Measurements from ENCODE around the gene CDHR4. TPM values are rescaled to one million over a fixed set of nuclear protein-coding genes. Genes with fewer than 3 reads are reported as not detected.
A peak's percentile ranks its signal among the peaks of the same experiment; 100 is the strongest.

Gene CDHR4
- total RNA-seq, 3 donors from 2014 or later = not detected

DNA sequence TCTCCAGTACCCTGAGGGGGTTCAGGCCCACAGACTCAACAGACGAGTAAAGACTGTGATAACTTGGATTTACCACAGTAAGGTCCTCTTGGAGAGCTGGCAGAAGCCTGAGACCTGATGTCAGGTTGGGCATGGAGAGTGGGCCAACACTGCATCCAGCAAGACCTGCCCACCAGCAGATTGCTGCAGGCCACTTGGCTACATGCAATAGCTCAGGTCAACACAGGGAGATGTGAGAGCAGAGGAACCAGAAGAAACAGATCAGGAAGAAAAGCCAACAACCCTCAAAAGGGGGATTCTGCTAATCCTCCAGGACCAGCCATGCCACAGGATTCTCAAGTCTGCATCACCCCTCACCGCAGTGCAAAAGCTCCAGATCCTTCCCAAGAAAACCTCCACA lies 11.6 kb downstream of the CDHR4 start:
- peaks cover 0 to 6% of the 10 kb centered on the region in 2 donors for H3K4me1 ChIP-seq
- peak overlapping the region; percentile 97 to 99 for H3K27ac ChIP-seq
- no peaks in the 10 kb centered on the region for H3K36me3 ChIP-seq
- no peaks in the 10 kb centered on the region for H3K27me3 ChIP-seq
- TF ChIP-seq, protein P1, sequence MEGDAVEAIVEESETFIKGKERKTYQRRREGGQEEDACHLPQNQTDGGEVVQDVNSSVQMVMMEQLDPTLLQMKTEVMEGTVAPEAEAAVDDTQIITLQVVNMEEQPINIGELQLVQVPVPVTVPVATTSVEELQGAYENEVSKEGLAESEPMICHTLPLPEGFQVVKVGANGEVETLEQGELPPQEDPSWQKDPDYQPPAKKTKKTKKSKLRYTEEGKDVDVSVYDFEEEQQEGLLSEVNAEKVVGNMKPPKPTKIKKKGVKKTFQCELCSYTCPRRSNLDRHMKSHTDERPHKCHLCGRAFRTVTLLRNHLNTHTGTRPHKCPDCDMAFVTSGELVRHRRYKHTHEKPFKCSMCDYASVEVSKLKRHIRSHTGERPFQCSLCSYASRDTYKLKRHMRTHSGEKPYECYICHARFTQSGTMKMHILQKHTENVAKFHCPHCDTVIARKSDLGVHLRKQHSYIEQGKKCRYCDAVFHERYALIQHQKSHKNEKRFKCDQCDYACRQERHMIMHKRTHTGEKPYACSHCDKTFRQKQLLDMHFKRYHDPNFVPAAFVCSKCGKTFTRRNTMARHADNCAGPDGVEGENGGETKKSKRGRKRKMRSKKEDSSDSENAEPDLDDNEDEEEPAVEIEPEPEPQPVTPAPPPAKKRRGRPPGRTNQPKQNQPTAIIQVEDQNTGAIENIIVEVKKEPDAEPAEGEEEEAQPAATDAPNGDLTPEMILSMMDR (IDR thresholded peaks at IDR 0.05) = no peak
- TF ChIP-seq POLR2AphosphoS5 (IDR thresholded peaks at IDR 0.05) (no peak), POLR2A (IDR thresholded peaks at IDR 0.05) (no peak)
- DNase-seq (ENCODE audit: low spot score in 2 of 2) = no peak
- H3K4me3 ChIP-seq = no peak overlapping the region
- intact Hi-C loops (cut with DNase I; ENCODE audit: low total_unique reads) = no loop called here
- H3K9me3 ChIP-seq = no peaks in the 10 kb centered on the region

DNA sequence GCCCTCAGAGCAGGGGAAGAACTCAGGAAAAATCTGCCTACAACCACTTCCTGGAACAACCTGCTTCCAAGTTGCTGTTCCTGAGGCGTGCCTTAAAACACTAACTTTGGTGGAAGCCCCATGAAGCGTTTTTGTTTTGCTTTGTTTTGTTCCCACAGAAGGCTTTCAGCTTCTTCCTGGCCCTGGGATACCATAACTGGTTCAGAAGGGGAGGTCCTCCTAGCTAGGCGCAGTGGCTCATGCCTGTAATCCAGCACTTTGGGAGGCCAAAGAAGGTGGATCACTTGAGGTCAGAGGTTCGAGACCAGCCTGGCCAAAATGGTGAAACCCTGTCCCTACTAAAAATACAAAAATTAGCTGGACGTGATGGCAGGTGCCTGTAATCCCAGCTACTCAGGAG lies 12.1 kb downstream of the CDHR4 start:
- H3K4me1 ChIP-seq = peaks cover 0 to 6% of the 10 kb centered on the region in 2 donors
- H3K4me3 ChIP-seq = no peak overlapping the region
- intact Hi-C loops (cut with DNase I; ENCODE audit: low total_unique reads) = no loop called here
- H3K27ac ChIP-seq = peak overlapping the region; percentile 97 to 99
- H3K9me3 ChIP-seq = no peaks in the 10 kb centered on the region
- no peak for DNase-seq (ENCODE audit: low spot score in 2 of 2)
- no peaks in the 10 kb centered on the region for H3K27me3 ChIP-seq
- TF ChIP-seq POLR2A (IDR thresholded peaks at IDR 0.05) (no peak), POLR2AphosphoS5 (IDR thresholded peaks at IDR 0.05) (no peak)
- TF ChIP-seq, protein P1 (IDR thresholded peaks at IDR 0.05) = no peak
- no peaks in the 10 kb centered on the region for H3K36me3 ChIP-seq

DNA sequence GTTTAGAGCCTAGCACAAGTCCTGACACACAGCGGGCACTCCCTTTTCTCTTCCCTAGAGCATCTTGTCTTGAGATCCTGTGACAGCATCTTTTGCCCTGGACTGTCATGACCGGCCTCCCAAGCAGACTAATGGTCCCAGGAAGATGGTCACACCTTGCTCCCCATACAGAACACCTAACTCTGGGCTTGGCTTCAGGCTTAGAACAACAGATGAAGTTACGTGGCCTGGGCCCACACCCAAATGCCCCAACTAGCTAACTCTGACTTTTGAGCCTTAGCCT lies 12.6 kb downstream of the CDHR4 start:
- Histone ChIP-seq H3K36me3 (no peaks in the 10 kb centered on the region), H3K4me1 (peaks cover 0 to 6% of the 10 kb centered on the region in 2 donors), H3K9me3 (no peaks in the 10 kb centered on the region), H3K27ac (peak overlapping the region; percentile 97 to 99), H3K27me3 (no peaks in the 10 kb centered on the region), H3K4me3 (peak overlapping the region in 2 of 3 donors; percentile 89 to 100)
- DNase-seq (ENCODE audit: low spot score in 2 of 2) = no peak
- TF ChIP-seq, protein P1 (IDR thresholded peaks at IDR 0.05) = no peak
- TF ChIP-seq POLR2A (IDR thresholded peaks at IDR 0.05) = no peak
- TF ChIP-seq POLR2AphosphoS5 (IDR thresholded peaks at IDR 0.05) = no peak
- intact Hi-C loops (cut with DNase I; ENCODE audit: low total_unique reads) = no loop called here

DNA sequence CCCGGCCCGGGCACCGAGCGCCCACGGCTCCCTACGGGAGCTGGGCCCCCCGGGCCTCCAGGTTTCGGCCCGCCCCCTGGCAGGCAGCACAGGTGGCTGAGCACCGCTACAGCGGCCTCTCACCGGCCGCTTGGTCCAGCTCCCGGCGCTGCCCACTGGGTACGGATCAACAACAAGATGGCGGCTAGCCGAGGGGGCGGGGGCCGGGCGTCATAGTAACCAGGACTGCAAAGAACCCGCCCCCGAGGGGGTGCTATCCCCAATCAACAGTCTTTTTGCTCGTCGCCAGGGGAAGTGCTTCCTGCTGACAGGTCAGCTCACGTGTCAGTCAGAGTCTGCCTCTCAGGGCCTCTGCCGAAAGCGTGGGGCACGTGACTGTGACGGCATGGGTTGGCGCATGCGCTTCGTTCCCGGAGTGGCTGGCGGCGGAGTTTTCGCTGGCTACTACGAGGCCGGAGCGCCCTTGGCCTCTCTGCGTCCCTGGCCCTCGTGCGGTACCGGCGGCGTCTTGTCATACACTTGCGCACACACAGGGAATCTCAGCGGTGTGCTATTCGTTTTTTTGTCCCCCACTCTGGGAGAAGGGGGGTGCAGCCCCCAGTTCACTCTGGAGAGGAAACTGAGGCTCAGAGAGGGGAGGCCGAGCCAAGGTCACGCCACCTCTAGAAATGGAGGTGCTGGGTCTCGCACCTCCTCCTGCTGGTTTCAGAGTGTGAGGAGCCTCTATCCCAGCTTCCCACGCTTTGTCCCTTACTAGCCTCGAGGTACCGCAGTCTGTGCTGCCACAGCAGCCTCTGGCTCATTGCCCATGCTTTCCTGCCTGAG lies 13.1 kb downstream of the CDHR4 start, which contains the start of gene IP6K1:
IP6K1 (minus strand) TSS at position 186 of the 825 bp plus-strand sequence. CDS start 38,502 bp downstream, outside the sequence.
- DNase-seq (ENCODE audit: low spot score in 2 of 2) = peak; percentile 100
- H3K27me3 ChIP-seq = no peaks in the 10 kb centered on the region
- no peaks in the 10 kb centered on the region for H3K36me3 ChIP-seq
- intact Hi-C loops (cut with DNase I; ENCODE audit: low total_unique reads) = no loop called here
- TF ChIP-seq POLR2AphosphoS5 (IDR thresholded peaks at IDR 0.05) (peak; percentile 69 to 98 (median 90)), POLR2A (IDR thresholded peaks at IDR 0.05) (peak; percentile 89)
- TF ChIP-seq, protein P1 (IDR thresholded peaks at IDR 0.05) = peak in 1 of 3 donors; percentile 17
- H3K4me1 ChIP-seq = peaks cover 0 to 6% of the 10 kb centered on the region in 2 donors
- H3K9me3 ChIP-seq = no peaks in the 10 kb centered on the region
- peak within 1 kb of the TSS; percentile 97 to 99 for H3K27ac ChIP-seq
- H3K4me3 ChIP-seq = peak within 1 kb of the TSS; percentile 89 to 100 (median 100)
